DND-41 (cell line): ENCODE measurements around the gene GGT5.
"Not testable (repeated sequence)": the region's sequence is repeated elsewhere in the genome, so short reads cannot be mapped to it uniquely, and the experiment has no call there.

Source experiments
- ATAC-seq: fragments of 200-7000 bp; cut with Tn5 transposase; 3 replicates; pipeline ENCODE4 v1.9.1; 2021; ENCODE audit warnings: low read depth; ENCODE audit not compliant: insufficient read depth
- DNase-seq: peaks from one replicate; pipeline ENCODE4 v3.0.0-alpha.2; 2020
- H2AFZ ChIP-seq: 2 replicates; pipeline ENCODE4 v1.6.0; 2012; ENCODE audit warnings: low read depth, low read length
- H3K27ac ChIP-seq: 2 replicates; pipeline ENCODE4 v1.5.1; 2012; ENCODE audit warnings: low read length, inconsistent platforms
- H3K27me3 ChIP-seq: fragments of 200-600 bp; sonication (generic); 2 replicates; pipeline ENCODE4 v1.6.0; 2012; ENCODE audit warnings: low read length, mild to moderate bottlenecking, inconsistent platforms; ENCODE audit not compliant: insufficient read depth, poor library complexity
- H3K36me3 ChIP-seq: 2 replicates; pipeline ENCODE4 v1.5.1; 2012; ENCODE audit warnings: low read length, inconsistent platforms; ENCODE audit not compliant: insufficient read depth
- H3K4me1 ChIP-seq: 2 replicates; pipeline ENCODE4 v1.5.1; 2012; ENCODE audit warnings: mild to moderate bottlenecking, low read length; ENCODE audit not compliant: insufficient read depth
- H3K4me2 ChIP-seq: 2 replicates; pipeline ENCODE4 v1.6.0; 2012; ENCODE audit warnings: mild to moderate bottlenecking, moderate library complexity, low read length, inconsistent platforms; ENCODE audit not compliant: insufficient read depth
- H3K4me3 ChIP-seq, 2 experiments: fragments of 200-600 bp in 1 of 2; shearing (Covaris generic) in 1 of 2; 2 replicates each; pipeline ENCODE4 v1.5.1; 2012 to 2016; ENCODE audit warnings: inconsistent platforms in 2 of 2, low read length in 2 of 2, mild to moderate bottlenecking in 2 of 2, low read depth in 1 of 2, moderate library complexity in 1 of 2
- H3K79me2 ChIP-seq: 2 replicates; pipeline ENCODE4 v1.6.0; 2012; ENCODE audit warnings: low read length, inconsistent platforms; ENCODE audit not compliant: insufficient read depth
- H3K9ac ChIP-seq: 2 replicates; pipeline ENCODE4 v1.6.0; 2012; ENCODE audit warnings: low read depth, mild to moderate bottlenecking, inconsistent platforms, low read length, moderate library complexity
- H3K9me3 ChIP-seq: 2 replicates; pipeline ENCODE4 v1.5.1; 2012; ENCODE audit warnings: low read length, moderate library complexity, mild to moderate bottlenecking, inconsistent platforms; ENCODE audit not compliant: insufficient read depth, severe bottlenecking
- H4K20me1 ChIP-seq: 2 replicates; pipeline ENCODE4 v1.6.0; 2012; ENCODE audit warnings: low read length; ENCODE audit not compliant: insufficient read depth
- TF ChIP-seq, protein P1 (sequence below): IDR thresholded peaks from 2 replicates; pipeline ENCODE4 v1.5.1; 2012; ENCODE audit warnings: borderline replicate concordance, low read length, moderate library complexity, mild to moderate bottlenecking; ENCODE audit not compliant: poor library complexity, severe bottlenecking; ENCODE audit errors: extremely low read depth

Gene GGT5

DNA sequence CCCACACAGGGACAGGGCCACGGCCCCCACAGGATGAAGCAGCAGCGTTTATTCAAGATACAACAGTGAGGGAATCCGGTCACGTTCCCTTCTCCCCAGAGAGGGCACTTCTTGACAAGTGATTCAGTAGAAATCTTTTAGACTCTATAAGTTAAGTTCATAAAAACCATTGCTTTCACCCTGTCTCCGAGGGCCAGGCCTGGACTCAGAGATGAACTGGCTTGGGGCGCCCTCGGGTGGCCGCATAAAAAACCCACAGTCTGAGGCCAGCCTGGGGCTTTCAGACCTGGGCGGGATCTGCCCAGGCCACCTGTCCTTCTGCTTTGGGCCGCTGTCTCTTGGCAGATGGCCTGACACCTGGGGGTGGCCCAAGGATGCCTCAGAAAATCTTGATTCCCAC, 14.6 kb upstream of the GGT5 start:
- H3K4me1 ChIP-seq, H3K36me3 ChIP-seq, H3K9ac ChIP-seq, H3K27me3 ChIP-seq, ATAC-seq, H3K4me3 ChIP-seq, H3K9me3 ChIP-seq, H3K79me2 ChIP-seq, H3K27ac ChIP-seq, H4K20me1 ChIP-seq: not testable (repeated sequence)
- DNase-seq, result peak; percentile 69
- TF ChIP-seq, protein P1, sequence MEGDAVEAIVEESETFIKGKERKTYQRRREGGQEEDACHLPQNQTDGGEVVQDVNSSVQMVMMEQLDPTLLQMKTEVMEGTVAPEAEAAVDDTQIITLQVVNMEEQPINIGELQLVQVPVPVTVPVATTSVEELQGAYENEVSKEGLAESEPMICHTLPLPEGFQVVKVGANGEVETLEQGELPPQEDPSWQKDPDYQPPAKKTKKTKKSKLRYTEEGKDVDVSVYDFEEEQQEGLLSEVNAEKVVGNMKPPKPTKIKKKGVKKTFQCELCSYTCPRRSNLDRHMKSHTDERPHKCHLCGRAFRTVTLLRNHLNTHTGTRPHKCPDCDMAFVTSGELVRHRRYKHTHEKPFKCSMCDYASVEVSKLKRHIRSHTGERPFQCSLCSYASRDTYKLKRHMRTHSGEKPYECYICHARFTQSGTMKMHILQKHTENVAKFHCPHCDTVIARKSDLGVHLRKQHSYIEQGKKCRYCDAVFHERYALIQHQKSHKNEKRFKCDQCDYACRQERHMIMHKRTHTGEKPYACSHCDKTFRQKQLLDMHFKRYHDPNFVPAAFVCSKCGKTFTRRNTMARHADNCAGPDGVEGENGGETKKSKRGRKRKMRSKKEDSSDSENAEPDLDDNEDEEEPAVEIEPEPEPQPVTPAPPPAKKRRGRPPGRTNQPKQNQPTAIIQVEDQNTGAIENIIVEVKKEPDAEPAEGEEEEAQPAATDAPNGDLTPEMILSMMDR, result peak; percentile 44
- peak overlapping the region; percentile 31 for H3K4me2 ChIP-seq
- peak overlapping the region; percentile 31; the same call in 1 of the 2 replicates for H2AFZ ChIP-seq

DNA sequence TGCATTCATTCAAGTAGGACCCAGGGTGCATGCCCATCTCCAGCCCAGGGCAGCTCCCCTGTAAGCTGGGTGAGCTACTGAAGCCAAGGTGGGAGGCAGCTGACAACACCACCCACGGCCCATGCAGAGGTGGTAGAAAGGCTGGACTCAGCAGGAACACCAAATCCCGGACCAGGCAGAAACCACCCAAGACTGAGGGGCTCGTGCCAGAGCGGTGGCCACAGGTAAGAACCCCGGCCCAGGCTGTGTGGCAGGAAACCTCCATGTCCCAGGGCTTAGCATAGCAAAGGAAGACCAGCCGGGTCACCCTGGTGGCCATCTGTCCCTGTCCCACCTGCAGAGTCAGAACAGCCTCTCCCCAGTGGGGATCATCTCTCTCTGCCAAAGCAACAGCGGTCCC, 11.9 kb upstream of the GGT5 start:
- H3K9me3 ChIP-seq, H3K9ac ChIP-seq, DNase-seq, H3K27me3 ChIP-seq, H3K4me3 ChIP-seq, H3K79me2 ChIP-seq, H2AFZ ChIP-seq, H3K4me2 ChIP-seq, H4K20me1 ChIP-seq, H3K27ac ChIP-seq, H3K4me1 ChIP-seq, H3K36me3 ChIP-seq, ATAC-seq: not testable (repeated sequence)

DNA sequence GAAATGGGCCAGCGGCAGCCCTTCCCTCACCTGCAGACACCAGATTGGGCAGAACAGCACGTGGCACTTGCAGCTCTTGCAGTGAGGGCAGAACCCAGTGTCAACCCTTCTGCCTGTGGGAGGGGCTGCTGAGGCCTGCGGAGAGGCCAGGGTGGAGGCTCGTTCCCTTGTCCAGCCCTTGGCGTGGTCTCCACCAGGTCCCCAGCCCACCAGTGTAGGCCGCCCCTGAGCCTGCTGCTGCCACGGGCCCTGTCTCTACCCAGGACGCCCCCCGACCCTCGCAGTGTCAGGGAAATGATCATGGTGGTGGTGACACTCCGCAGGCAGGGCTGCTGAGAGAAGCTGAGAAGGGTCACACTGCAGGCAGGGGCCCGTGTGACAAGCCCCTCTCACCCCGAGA, 11.3 kb upstream of the GGT5 start:
- H3K79me2 ChIP-seq, H4K20me1 ChIP-seq, H3K36me3 ChIP-seq, H3K27ac ChIP-seq, H2AFZ ChIP-seq, ATAC-seq, H3K4me3 ChIP-seq, H3K9me3 ChIP-seq, DNase-seq, H3K9ac ChIP-seq, H3K27me3 ChIP-seq, H3K4me1 ChIP-seq, H3K4me2 ChIP-seq: not testable (repeated sequence)

GRCh38 chr22:24253126-24253525, 8.2 kb upstream of the GGT5 start:
- H3K4me1 ChIP-seq, H4K20me1 ChIP-seq, H3K27me3 ChIP-seq, H3K4me3 ChIP-seq, H3K36me3 ChIP-seq, ATAC-seq, H3K79me2 ChIP-seq, H3K9ac ChIP-seq, DNase-seq, H2AFZ ChIP-seq, H3K4me2 ChIP-seq, H3K9me3 ChIP-seq, H3K27ac ChIP-seq: not testable (repeated sequence)

- not testable (repeated sequence) for H3K27ac ChIP-seq, H3K27me3 ChIP-seq, H3K4me3 ChIP-seq, H3K9ac ChIP-seq, H2AFZ ChIP-seq, H3K4me1 ChIP-seq, H4K20me1 ChIP-seq, DNase-seq, H3K36me3 ChIP-seq, ATAC-seq, H3K4me2 ChIP-seq, H3K79me2 ChIP-seq, H3K9me3 ChIP-seq
Measured at GRCh38 chr22:24251286-24251685, 6.4 kb upstream of the GGT5 start.

DNA sequence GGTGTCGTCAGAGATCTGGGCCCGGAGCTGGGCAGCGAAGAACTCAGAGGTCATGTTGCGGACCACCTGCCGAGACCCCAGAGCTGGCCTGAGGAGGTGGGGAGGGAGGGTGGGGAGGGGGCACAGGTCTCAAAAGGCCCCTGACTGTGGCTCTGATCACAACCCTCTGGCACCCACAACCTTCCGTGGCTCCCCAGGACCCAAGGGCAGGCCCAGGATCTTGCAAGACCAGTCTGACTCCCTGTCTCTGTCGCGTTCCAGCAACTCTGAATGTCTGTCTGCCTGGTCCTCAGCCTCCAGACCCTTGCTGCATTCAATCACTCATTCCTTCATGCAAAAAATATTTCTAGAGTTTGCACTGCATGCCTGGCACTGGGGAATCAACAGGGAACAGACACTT, 4.5 kb upstream of the GGT5 start:
- not testable (repeated sequence) for H2AFZ ChIP-seq, DNase-seq, H3K27ac ChIP-seq, H3K36me3 ChIP-seq, H3K9ac ChIP-seq, H3K4me1 ChIP-seq, H3K4me2 ChIP-seq, H3K79me2 ChIP-seq, ATAC-seq, H3K27me3 ChIP-seq, H4K20me1 ChIP-seq, H3K9me3 ChIP-seq, H3K4me3 ChIP-seq

- H3K9me3 ChIP-seq, H3K4me1 ChIP-seq, H3K36me3 ChIP-seq, H3K9ac ChIP-seq, H3K4me2 ChIP-seq, H3K79me2 ChIP-seq, H4K20me1 ChIP-seq, DNase-seq, ATAC-seq, H3K27ac ChIP-seq, H3K27me3 ChIP-seq, H3K4me3 ChIP-seq, H2AFZ ChIP-seq: not testable (repeated sequence)
Measured at GRCh38 chr22:24248611-24249010, 3.7 kb upstream of the GGT5 start.
